Transverse colon (tissue), 4 donors: ENCODE data around the gene GSK3A. TPM values are rescaled to one million over a fixed set of nuclear protein-coding genes. Genes with fewer than 3 reads are reported as not detected.
A peak's percentile ranks its signal among the peaks of the same experiment; 100 is the strongest.

ENCODE experiments used
- DNase-seq: peaks from one replicate; pipeline ENCODE4 v3.0.0-alpha.2; 2019
- H3K27ac ChIP-seq, 4 donors: fragments of 200-600 bp; sonication (generic); 2 replicates each; pipeline ENCODE4 v1.5.1; 2016 to 2018; ENCODE audit warnings: inconsistent platforms in 4 of 4
- H3K27me3 ChIP-seq: fragments of 200-600 bp; sonication (generic); 2 replicates; pipeline ENCODE4 v1.5.1; 2017; ENCODE audit warnings: inconsistent platforms
- H3K36me3 ChIP-seq, 4 donors: fragments of 200-600 bp; sonication (generic); 2 replicates each; pipeline ENCODE4 v1.5.1; 2017 to 2019; ENCODE audit warnings: inconsistent platforms in 4 of 4
- H3K4me1 ChIP-seq, 4 donors: fragments of 200-600 bp; sonication (generic); 2 replicates each; pipeline ENCODE4 v1.5.1; 2017 to 2020; ENCODE audit warnings: inconsistent platforms in 4 of 4
- H3K4me3 ChIP-seq, 4 donors: fragments of 200-600 bp; sonication (generic); 1 replicate in 1 of 4; 2 replicates in 3 of 4; pipeline versions ENCODE4 v1.5.1 to v1.6.1; 2017 to 2019; ENCODE audit warnings: inconsistent platforms in 4 of 4
- H3K9me3 ChIP-seq, 2 donors: fragments of 200-600 bp; sonication (generic); 2 replicates each; pipeline ENCODE4 v1.5.1; 2017 to 2019; ENCODE audit warnings: inconsistent platforms in 2 of 2
- EP300 ChIP-seq: sonication (generic); formaldehyde crosslinking; IDR thresholded peaks from one replicate; pipeline ENCODE4 v1.6.1; 2017; ENCODE audit warnings: antibody characterized with exemption, low read depth
- POLR2A ChIP-seq: fragments of 450-650 bp; IDR thresholded peaks from one replicate; pipeline ENCODE4 v1.6.1; 2016; ENCODE audit warnings: antibody characterized with exemption, mild to moderate bottlenecking, moderate library complexity
- POLR2AphosphoS5 ChIP-seq, 3 donors: sonication (generic); formaldehyde crosslinking; IDR thresholded peaks; one replicate each; pipeline ENCODE4 v1.6.1; 2016; ENCODE audit warnings: antibody characterized with exemption in 3 of 3
- WGBS, 2 donors: methylation state at CpG; one replicate each; pipeline ENCODE4 v1.1.5; 2018; ENCODE audit warnings: low coverage in 1 of 2; 5-methylcytosine and 5-hydroxymethylcytosine counted together
- in situ Hi-C, 4 donors: fragments of 200-750 bp; cut with MboI; loops; one replicate each; pipeline versions ENCODE4 v1.15.0 to v1.15.1; 2017; ENCODE audit warnings: low sequenced_read_pairs in 3 of 4, low pct_ligation_motif_present in 1 of 4, low pct_unique_long_range_greater_than_20kb in 1 of 4
- intact Hi-C: fragments of 100-400 bp; cut with DNase I; formaldehyde crosslinking; loops from one replicate; pipeline ENCODE4 v1.15.1; 2023; ENCODE audit warnings: low total_unique reads
- total RNA-seq, 4 donors: library from RNA; depleted of rRNA; stranded (reverse); fragments of >200 nt; gene quantifications; one replicate each; pipeline ENCODE4 v1.1.0, GENCODE V29; 2016
- TF ChIP-seq, protein P1 (sequence below), 5 experiments: fragments of 200-600 bp in 3 of 5; fragments of 450-650 bp in 2 of 5; sonication (generic) in 3 of 5; IDR thresholded peaks; 1 replicate in 2 of 5; 2 replicates in 3 of 5; pipeline ENCODE4 v1.5.1; 2016 to 2017; ENCODE audit warnings: antibody characterized with exemption in 5 of 5, inconsistent platforms in 3 of 5, mild to moderate bottlenecking in 2 of 5, moderate library complexity in 1 of 5

The GSK3A gene
- total RNA-seq, 4 donors from 2014 or later = 10.7 to 46.4 (median 31.0) TPM

DNA sequence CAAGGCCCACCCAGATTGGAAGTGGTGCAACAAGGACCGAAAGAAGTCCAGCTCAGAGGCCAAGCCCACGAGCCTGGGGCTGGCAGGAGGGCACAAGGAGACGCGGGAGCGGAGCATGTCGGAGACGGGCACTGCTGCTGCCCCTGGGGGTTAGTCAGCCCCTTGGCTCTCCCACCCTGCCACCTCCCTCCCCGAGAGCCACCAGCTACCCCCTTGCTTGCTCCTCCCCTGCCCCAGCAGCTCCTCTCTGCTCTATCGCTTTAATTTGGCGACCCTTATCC is 45.4 kb upstream of the GSK3A start:
- 96% methylated on average over 10 of the region's 10 CpGs; no CpG with 5 or more reads in 1 of the 2 donors for WGBS, 2 donors
- in situ Hi-C loops = no loop called here

DNA sequence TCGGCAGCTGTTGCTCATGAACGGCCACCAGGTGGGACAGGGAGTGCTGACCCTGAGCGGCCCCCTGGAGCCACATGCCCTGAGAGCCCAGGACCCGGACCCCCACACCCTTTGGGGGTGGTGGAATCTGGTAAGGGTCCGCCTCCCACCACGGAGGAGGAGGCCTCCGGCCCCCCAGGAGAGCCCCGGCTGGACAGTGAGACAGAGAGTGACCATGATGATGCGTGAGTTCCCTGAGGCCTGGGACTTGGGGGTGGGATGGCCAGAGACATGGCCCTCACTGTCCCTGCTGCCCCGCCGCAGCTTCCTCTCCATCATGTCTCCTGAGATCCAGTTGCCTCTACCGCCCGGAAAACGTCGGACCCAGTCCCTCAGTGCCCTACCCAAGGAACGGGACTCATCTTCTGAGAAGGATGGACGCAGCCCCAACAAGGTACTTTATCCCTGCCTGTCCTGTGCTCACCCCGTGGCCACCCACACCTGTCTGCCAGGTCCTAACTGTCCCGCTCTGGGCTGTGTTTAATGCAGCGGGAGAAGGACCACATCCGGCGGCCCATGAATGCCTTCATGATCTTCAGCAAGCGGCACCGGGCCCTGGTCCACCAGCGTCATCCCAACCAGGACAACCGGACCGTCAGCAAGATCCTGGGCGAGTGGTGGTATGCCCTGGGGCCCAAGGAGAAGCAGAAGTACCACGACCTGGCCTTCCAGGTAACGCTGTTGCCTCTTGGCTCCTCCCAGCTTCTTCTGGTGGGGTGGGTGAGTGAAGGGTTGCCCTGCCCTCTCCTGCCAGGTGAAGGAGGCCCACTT is 44.8 kb upstream of the GSK3A start:
- H3K27ac ChIP-seq = peak overlapping the region; percentile 17 to 87 (median 83)
- WGBS, 2 donors = 89% methylated on average over 22 of the region's 30 CpGs; no CpG with 5 or more reads in 1 of the 2 donors
- peaks cover 0 to 16% (median 4%) of the 10 kb centered on the region in 4 donors for H3K36me3 ChIP-seq
- no peak overlapping the region for H3K4me3 ChIP-seq
- in situ Hi-C loops = no loop called here
- TF ChIP-seq, protein P1, sequence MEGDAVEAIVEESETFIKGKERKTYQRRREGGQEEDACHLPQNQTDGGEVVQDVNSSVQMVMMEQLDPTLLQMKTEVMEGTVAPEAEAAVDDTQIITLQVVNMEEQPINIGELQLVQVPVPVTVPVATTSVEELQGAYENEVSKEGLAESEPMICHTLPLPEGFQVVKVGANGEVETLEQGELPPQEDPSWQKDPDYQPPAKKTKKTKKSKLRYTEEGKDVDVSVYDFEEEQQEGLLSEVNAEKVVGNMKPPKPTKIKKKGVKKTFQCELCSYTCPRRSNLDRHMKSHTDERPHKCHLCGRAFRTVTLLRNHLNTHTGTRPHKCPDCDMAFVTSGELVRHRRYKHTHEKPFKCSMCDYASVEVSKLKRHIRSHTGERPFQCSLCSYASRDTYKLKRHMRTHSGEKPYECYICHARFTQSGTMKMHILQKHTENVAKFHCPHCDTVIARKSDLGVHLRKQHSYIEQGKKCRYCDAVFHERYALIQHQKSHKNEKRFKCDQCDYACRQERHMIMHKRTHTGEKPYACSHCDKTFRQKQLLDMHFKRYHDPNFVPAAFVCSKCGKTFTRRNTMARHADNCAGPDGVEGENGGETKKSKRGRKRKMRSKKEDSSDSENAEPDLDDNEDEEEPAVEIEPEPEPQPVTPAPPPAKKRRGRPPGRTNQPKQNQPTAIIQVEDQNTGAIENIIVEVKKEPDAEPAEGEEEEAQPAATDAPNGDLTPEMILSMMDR (IDR thresholded peaks at IDR 0.05) = no peak
- TF ChIP-seq POLR2AphosphoS5 (IDR thresholded peaks at IDR 0.05) (no peak), EP300 (no peak), POLR2A (no peak)
- intact Hi-C loops = no loop called here
- H3K9me3 ChIP-seq = no peaks in the 10 kb centered on the region
- no peak for DNase-seq
- peaks cover 26 to 50% (median 42%) of the 10 kb centered on the region in 4 donors for H3K4me1 ChIP-seq
- no peaks in the 10 kb centered on the region for H3K27me3 ChIP-seq

More for the DNA sequence above, 45.4 kb upstream of the GSK3A start:
- peaks cover 0 to 16% (median 4%) of the 10 kb centered on the region in 4 donors for H3K36me3 ChIP-seq
- no peak overlapping the region for H3K27ac ChIP-seq
- intact Hi-C loops = no loop called here
- H3K4me3 ChIP-seq = no peak overlapping the region
- TF ChIP-seq POLR2A (no peak), EP300 (no peak), POLR2AphosphoS5 (IDR thresholded peaks at IDR 0.05) (no peak)
- TF ChIP-seq, protein P1 (IDR thresholded peaks at IDR 0.05) = no peak
- peaks cover 21 to 46% (median 38%) of the 10 kb centered on the region in 4 donors for H3K4me1 ChIP-seq
- H3K9me3 ChIP-seq = no peaks in the 10 kb centered on the region
- DNase-seq = no peak
- H3K27me3 ChIP-seq = no peaks in the 10 kb centered on the region

DNA sequence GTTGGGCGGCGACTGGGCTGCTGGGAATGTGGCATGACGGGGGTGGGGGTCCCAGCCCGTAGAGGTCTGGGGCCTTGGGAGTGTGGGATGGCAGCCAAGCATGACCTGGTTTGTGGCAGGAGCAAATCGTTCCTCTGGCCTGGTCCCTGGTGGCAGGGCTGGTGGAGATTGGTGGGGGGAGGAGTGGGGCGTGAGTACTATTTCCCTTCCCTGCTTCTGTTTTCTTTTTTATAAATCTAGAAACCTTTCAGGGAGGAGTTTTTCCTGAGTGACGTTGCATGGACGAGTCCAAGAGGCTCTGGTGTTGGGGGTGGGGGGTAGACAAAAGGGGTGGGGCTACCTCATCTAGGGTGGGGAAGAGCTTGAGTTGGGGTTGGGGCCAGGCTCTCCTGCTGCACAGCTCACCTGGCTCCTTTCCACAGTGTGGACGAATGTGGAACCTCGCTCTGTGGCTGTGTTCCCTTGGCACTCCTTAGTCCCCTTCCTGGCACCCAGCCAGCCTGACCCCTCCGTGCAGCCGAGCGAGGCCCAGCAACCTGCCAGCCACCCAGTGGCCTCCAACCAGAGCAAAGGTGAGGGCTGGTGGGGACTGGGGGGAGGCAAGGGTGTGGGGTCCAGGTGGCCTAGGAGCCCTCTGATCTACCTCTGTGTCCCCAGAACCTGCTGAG is 44.1 kb upstream of the GSK3A start:
- Histone ChIP-seq H3K4me3 (peak overlapping the region in 1 of 4 donors; percentile 11), H3K27ac (peak overlapping the region; percentile 80 to 91 (median 86)), H3K27me3 (no peaks in the 10 kb centered on the region), H3K9me3 (no peaks in the 10 kb centered on the region), H3K4me1 (peaks cover 33 to 50% (median 45%) of the 10 kb centered on the region in 4 donors), H3K36me3 (peaks cover 0 to 16% (median 4%) of the 10 kb centered on the region in 4 donors)
- in situ Hi-C loops = no loop called here
- TF ChIP-seq, protein P1 (IDR thresholded peaks at IDR 0.05) = no peak
- TF ChIP-seq POLR2AphosphoS5 (IDR thresholded peaks at IDR 0.05) = no peak
- no peak for TF ChIP-seq POLR2A
- TF ChIP-seq EP300 = no peak
- WGBS, 2 donors = 20 to 48% methylated on average over 1 to 13 of the region's 13 CpGs
- DNase-seq = no peak
- intact Hi-C loops = no loop called here

DNA sequence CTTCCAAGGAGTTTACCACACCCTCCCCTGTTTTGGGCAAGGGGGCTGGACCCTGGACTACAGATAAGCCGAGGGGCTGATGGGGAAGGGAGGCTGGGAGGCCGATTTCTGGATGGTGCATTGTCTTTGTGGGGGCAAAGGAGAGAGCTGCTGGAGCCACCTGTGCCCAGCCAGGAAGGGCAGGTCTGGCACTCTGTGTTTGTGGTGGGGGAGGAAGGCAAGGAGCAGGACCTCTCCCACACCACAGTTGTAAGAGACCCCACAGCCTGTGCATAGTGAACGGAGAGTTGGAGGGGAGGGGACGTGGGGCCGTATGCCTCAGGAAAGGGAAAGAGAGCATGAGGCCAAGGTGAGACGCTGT is 43.6 kb upstream of the GSK3A start:
- no peak for DNase-seq
- in situ Hi-C loops = no loop called here
- peaks cover 0 to 16% (median 4%) of the 10 kb centered on the region in 4 donors for H3K36me3 ChIP-seq
- H3K27ac ChIP-seq = peak overlapping the region; percentile 80 to 91 (median 86)
- H3K4me3 ChIP-seq = peak overlapping the region in 1 of 4 donors; percentile 11
- H3K27me3 ChIP-seq = no peaks in the 10 kb centered on the region
- TF ChIP-seq POLR2A (no peak), EP300 (no peak), POLR2AphosphoS5 (IDR thresholded peaks at IDR 0.05) (no peak)
- TF ChIP-seq, protein P1 (IDR thresholded peaks at IDR 0.05) = no peak
- H3K9me3 ChIP-seq = no peaks in the 10 kb centered on the region
- H3K4me1 ChIP-seq = peaks cover 38 to 50% (median 45%) of the 10 kb centered on the region in 4 donors
- intact Hi-C loops = no loop called here
- 55% methylated on average over 6 of the region's 6 CpGs; no CpG with 5 or more reads in 1 of the 2 donors for WGBS, 2 donors
